ENCODE data around the gene GJC2. TPM values are rescaled to one million over a fixed set of nuclear protein-coding genes. Genes with fewer than 3 reads are reported as not detected.
A peak's percentile ranks its signal among the peaks of the same experiment; 100 is the strongest.

Gene GJC2
- polyA plus RNA-seq, 1 donor (not counting 4 experiments of a cell fraction or from before 2014, with no cell fraction given): 0.58 TPM

- Histone ChIP-seq H3K9ac (ENCODE audit: control insufficient read depth, extremely low read depth, insufficient read depth, low read length) (peak within 1 kb of the TSS; percentile 91), H3K9me3 (ENCODE audit: control insufficient read depth, low read depth, low read length) (no peaks in the 10 kb centered on the region), H3K4me3 (ENCODE audit: control insufficient read depth in 2 of 3, extremely low read depth in 1 of 3, insufficient read depth in 2 of 3, low read depth in 1 of 3, low read length in 3 of 3) (peak within 1 kb of the TSS; percentile 64 to 78 (median 76)), H3K4me1 (ENCODE audit: control insufficient read depth, extremely low read depth, insufficient read depth, low read length) (peaks cover 43% of the 10 kb centered on the region), H3K36me3 (ENCODE audit: control insufficient read depth in 2 of 2, extremely low read depth in 1 of 2, insufficient read depth in 2 of 2, low read length in 2 of 2) (no peaks in the 10 kb centered on the region), H3K4me2 (ENCODE audit: control insufficient read depth, extremely low read depth, insufficient read depth, low read depth, low read length) (peak within 1 kb of the TSS; percentile 91), H4K20me1 (ENCODE audit: control insufficient read depth, extremely low read depth, insufficient read depth, low read length) (no peaks in the 10 kb centered on the region), H3K27ac (ENCODE audit: control insufficient read depth, insufficient read depth, low read length) (peak within 1 kb of the TSS; percentile 92), H3K9me1 (ENCODE audit: control insufficient read depth, extremely low read depth, insufficient read depth, low read length) (no peaks in the 10 kb centered on the region), H3K27me3 (ENCODE audit: control insufficient read depth, extremely low read depth, insufficient read depth, low read length) (no peaks in the 10 kb centered on the region), H3K79me2 (ENCODE audit: control insufficient read depth, insufficient read depth, low read length) (peaks cover 25% of the 10 kb centered on the region), H2AFZ (ENCODE audit: control insufficient read depth, low read length) (peak within 1 kb of the TSS; percentile 69)
- TF ChIP-seq EZH2 (IDR thresholded peaks at IDR 0.05; ENCODE audit: low read length) (no peak), CTCF (optimal IDR thresholded peaks at IDR 0.05 in 1 of 3, IDR thresholded peaks at IDR 0.05 in 1 of 3, conservative IDR thresholded peaks at IDR 0.05 in 1 of 3; ENCODE audit: extremely low read depth in 1 of 3, insufficient read depth in 2 of 3, low read length in 3 of 3) (peak in 2 of 3 experiments; percentile 36 to 92)
- DNase-seq (ENCODE audit: low read depth, low spot score) (peak; percentile 90), FAIRE-seq (peak; percentile 51)
- dilution Hi-C loops (cut with MboI; ENCODE audit: extremely low pct_ligation_motif_present, low sequenced_read_pairs): no loop called here
Measured at GRCh38 chr1:228165372-228166169, 15.8 kb downstream of the GJC2 start, which contains the start of gene IBA57. IBA57 (plus strand) TSS chr1:228165804; CDS start chr1:228165817, 13 bp downstream.

- peaks cover 42% of the 10 kb centered on the region for H3K4me1 ChIP-seq (ENCODE audit: control insufficient read depth, extremely low read depth, insufficient read depth, low read length)
- H3K27ac ChIP-seq (ENCODE audit: control insufficient read depth, insufficient read depth, low read length): peak overlapping the region; percentile 89
- peak overlapping the region; percentile 64 to 78 (median 76) for H3K4me3 ChIP-seq (ENCODE audit: control insufficient read depth in 2 of 3, extremely low read depth in 1 of 3, insufficient read depth in 2 of 3, low read depth in 1 of 3, low read length in 3 of 3)
- FAIRE-seq (peak; percentile 51), DNase-seq (ENCODE audit: low read depth, low spot score) (no peak)
- H3K79me2 ChIP-seq (ENCODE audit: control insufficient read depth, insufficient read depth, low read length): peaks cover 28% of the 10 kb centered on the region
- no peak for TF ChIP-seq EZH2 (IDR thresholded peaks at IDR 0.05; ENCODE audit: low read length)
- peak in 2 of 3 experiments; percentile 19 to 34 for TF ChIP-seq CTCF (optimal IDR thresholded peaks at IDR 0.05 in 1 of 3, IDR thresholded peaks at IDR 0.05 in 1 of 3, conservative IDR thresholded peaks at IDR 0.05 in 1 of 3; ENCODE audit: extremely low read depth in 1 of 3, insufficient read depth in 2 of 3, low read length in 3 of 3)
- no peaks in the 10 kb centered on the region for H3K27me3 ChIP-seq (ENCODE audit: control insufficient read depth, extremely low read depth, insufficient read depth, low read length)
- H2AFZ ChIP-seq (ENCODE audit: control insufficient read depth, low read length): peak overlapping the region; percentile 9
- H3K4me2 ChIP-seq (ENCODE audit: control insufficient read depth, extremely low read depth, insufficient read depth, low read depth, low read length): peak overlapping the region; percentile 91
- no peaks in the 10 kb centered on the region for H3K36me3 ChIP-seq (ENCODE audit: control insufficient read depth in 2 of 2, extremely low read depth in 1 of 2, insufficient read depth in 2 of 2, low read length in 2 of 2)
- dilution Hi-C loops (cut with MboI; ENCODE audit: extremely low pct_ligation_motif_present, low sequenced_read_pairs): no loop called here
- H4K20me1 ChIP-seq (ENCODE audit: control insufficient read depth, extremely low read depth, insufficient read depth, low read length): no peaks in the 10 kb centered on the region
- H3K9ac ChIP-seq (ENCODE audit: control insufficient read depth, extremely low read depth, insufficient read depth, low read length): peak overlapping the region; percentile 90
- no peaks in the 10 kb centered on the region for H3K9me1 ChIP-seq (ENCODE audit: control insufficient read depth, extremely low read depth, insufficient read depth, low read length)
- no peaks in the 10 kb centered on the region for H3K9me3 ChIP-seq (ENCODE audit: control insufficient read depth, low read depth, low read length)
Measured at GRCh38 chr1:228166170-228166936, 16.6 kb downstream of the GJC2 start.

Data from keratinocyte (primary cell).